Kidney epithelial cell (primary cell): ENCODE results near the gene A2M. TPM values are rescaled to one million over a fixed set of nuclear protein-coding genes. Genes with fewer than 3 reads are reported as not detected.

Source experiments
- DNase-seq: peaks from one replicate; pipeline ENCODE4 v3.0.0-alpha.2; 2010; ENCODE audit warnings: low read depth
- H3K27me3 ChIP-seq: 2 replicates; pipeline ENCODE4 v1.6.0; 2011; ENCODE audit warnings: low read length; ENCODE audit not compliant: control insufficient read depth, insufficient read depth
- H3K36me3 ChIP-seq: 2 replicates; pipeline ENCODE4 v1.5.1; 2011; ENCODE audit warnings: low read length; ENCODE audit not compliant: control insufficient read depth, insufficient read depth
- H3K4me3 ChIP-seq: 2 replicates; pipeline ENCODE4 v1.5.1; 2011; ENCODE audit warnings: low read depth, mild to moderate bottlenecking, control low read depth, low read length
- total RNA-seq: library from RNA; depleted of rRNA; stranded (reverse); fragments of >200 nt; gene quantifications from 2 replicates; pipeline ENCODE4 v1.2.3, GENCODE V29; 2015
- TF ChIP-seq, protein P1 (sequence below): IDR thresholded peaks from 2 replicates; pipeline ENCODE4 v1.5.1; 2011; ENCODE audit warnings: mild to moderate bottlenecking, moderate library complexity, low read length, control low read depth, inconsistent platforms; ENCODE audit not compliant: insufficient read depth, poor library complexity, severe bottlenecking

The A2M gene
- total RNA-seq, 1 donor from 2014 or later: 5.1 TPM

DNA sequence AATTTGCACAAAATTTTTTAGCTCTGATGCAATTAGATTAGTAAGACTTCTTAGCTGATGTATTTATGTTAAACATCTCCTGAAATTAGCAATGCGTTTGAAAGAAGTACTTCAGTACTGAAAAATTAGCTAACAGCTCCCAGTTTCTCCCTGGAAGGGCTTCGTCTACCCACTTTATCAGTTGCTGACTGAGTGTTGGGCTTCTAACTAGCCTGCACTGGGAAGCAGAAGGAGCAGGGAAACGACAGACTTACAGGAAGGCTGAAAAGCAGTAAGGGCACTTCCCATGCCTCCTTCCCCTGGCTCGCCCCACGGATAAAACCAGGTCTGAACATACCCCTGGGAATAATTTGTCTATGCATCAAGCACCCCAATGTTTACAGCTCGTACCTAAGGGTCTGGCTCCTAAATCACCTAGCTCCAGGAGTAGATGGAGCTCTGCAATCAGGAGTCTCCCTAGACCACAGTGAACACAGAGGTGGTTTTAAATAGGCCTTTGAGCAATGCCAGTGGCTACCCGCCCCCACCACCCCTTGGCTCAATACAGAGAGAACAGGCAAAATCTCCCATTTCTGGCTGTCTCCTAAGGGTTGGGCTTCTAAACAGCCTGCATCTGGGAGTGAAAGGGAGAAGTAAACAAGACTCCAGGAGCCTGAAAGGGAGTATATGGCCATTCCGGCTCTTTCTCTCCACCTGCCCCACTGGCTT, 23.7 kb downstream of the A2M start:
- Histone ChIP-seq H3K36me3 (no peaks in the 10 kb centered on the region), H3K4me3 (no peak overlapping the region), H3K27me3 (no peaks in the 10 kb centered on the region)
- DNase-seq: no peak
- TF ChIP-seq, protein P1, sequence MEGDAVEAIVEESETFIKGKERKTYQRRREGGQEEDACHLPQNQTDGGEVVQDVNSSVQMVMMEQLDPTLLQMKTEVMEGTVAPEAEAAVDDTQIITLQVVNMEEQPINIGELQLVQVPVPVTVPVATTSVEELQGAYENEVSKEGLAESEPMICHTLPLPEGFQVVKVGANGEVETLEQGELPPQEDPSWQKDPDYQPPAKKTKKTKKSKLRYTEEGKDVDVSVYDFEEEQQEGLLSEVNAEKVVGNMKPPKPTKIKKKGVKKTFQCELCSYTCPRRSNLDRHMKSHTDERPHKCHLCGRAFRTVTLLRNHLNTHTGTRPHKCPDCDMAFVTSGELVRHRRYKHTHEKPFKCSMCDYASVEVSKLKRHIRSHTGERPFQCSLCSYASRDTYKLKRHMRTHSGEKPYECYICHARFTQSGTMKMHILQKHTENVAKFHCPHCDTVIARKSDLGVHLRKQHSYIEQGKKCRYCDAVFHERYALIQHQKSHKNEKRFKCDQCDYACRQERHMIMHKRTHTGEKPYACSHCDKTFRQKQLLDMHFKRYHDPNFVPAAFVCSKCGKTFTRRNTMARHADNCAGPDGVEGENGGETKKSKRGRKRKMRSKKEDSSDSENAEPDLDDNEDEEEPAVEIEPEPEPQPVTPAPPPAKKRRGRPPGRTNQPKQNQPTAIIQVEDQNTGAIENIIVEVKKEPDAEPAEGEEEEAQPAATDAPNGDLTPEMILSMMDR: no peak

DNA sequence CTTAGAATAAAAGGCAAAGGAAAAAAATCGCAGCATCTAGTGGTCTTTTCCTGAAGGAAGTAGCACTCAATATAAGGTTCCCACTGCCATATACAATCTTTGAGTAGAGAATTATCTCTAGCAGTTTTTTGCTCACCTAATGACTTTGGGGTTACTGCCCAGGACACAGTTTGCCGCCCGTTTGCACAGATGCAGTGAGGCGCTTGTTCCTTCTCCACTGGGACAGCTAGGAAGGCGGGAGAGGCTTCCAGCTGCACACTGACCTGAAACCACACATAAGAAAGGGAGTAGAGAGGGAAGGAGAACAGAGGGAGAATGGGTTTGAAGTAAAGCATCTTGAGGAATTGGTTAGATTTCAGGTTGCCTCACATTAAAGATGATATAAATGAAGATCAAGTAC, 25.5 kb downstream of the A2M start:
- no peaks in the 10 kb centered on the region for H3K36me3 ChIP-seq
- DNase-seq: no peak
- H3K4me3 ChIP-seq: no peak overlapping the region
- H3K27me3 ChIP-seq: no peaks in the 10 kb centered on the region
- TF ChIP-seq, protein P1: no peak

DNA sequence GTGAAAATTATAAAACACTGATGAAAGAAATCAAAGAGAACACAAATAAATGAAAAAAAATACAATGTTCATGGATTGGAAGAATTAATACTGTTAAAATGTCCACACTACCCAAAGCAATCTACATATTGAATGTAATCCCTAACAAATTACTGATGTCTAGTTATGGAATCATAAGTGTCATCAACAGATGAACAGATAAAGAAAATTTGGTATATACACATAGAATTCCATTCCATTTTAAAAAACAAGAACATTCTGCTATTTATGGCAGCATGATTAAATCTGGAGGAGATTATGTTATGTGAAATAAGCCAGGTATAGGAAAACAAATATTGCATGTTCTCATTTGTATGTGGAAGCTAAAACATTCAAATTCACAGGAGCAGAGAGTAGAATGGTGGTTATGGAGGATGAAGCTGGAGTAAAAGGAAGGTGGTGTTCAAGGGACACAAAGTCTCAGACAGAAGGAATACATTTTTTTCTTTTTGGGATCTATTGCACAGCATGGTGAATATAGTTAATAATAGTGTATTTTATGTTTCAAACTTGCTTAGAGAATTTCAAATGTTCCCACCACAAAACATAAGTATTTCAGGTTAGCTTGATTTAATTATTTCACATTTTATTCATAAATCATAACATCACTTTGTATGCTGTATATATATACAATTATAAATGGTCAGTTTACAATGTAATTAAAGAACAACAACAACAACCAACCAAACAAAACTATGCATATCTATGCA, 28.5 kb downstream of the A2M start:
- no peak for DNase-seq
- no peaks in the 10 kb centered on the region for H3K36me3 ChIP-seq
- no peak overlapping the region for H3K4me3 ChIP-seq
- H3K27me3 ChIP-seq: no peaks in the 10 kb centered on the region
- TF ChIP-seq, protein P1: no peak

DNA sequence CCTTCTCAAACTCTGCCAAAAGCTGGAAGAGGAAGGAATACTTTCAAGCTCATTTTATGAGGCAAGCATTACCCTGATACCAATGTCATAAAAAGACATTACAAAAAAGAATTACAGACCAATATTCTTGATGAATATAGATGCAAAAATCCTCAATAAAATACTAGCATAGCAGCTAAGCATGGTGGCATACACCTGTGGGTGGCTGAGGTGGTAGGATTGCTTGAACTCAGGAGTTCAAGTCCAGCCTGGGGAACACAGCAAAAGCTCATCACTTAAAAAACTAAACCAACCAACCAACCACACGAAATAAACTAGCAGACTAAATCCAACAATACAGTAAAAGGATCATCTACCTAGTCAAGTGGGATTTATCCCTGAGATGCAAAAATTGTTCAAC, 29.6 kb downstream of the A2M start:
- Histone ChIP-seq H3K27me3 (no peaks in the 10 kb centered on the region), H3K4me3 (no peak overlapping the region), H3K36me3 (no peaks in the 10 kb centered on the region)
- TF ChIP-seq, protein P1: no peak
- DNase-seq: no peak

DNA sequence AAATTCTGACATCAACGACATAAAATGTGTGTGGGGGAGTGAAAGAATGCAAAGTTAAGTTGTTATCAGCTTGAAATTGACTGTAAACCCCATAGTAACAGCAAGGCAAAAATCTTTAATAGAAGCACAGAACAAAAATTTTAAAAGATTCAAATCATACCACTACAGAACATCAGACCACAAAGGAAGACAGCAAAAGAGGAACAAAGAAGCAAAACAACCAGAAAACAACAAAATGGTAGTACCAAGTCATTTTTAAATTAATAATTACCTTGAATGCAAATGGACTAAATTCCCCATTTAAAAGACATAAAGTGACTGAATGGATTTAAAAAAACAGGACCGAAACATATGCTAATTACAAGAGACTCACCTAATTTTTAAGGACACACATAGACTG, 31.3 kb downstream of the A2M start:
- Histone ChIP-seq H3K27me3 (no peaks in the 10 kb centered on the region), H3K4me3 (no peak overlapping the region), H3K36me3 (no peaks in the 10 kb centered on the region)
- no peak for DNase-seq
- TF ChIP-seq, protein P1: no peak

DNA sequence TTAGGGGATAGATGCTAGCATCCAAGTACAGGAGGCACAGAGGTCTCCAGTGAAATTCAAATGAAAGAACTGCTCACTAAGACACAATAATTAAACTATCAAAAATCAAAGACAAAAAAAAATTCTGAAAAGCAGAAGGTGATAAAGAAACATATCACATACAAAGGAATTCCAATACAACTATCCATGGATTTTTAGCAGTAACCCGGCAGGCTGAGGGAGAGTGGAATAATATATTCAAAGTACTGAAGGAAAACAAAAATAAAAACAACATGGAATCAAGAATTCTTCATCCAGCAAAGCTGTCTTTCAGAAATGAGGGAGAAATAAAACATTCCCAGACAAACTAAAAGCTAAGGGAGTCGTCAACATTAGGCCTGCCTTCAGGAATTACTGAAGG, 31.9 kb downstream of the A2M start:
- no peaks in the 10 kb centered on the region for H3K36me3 ChIP-seq
- H3K4me3 ChIP-seq: no peak overlapping the region
- H3K27me3 ChIP-seq: no peaks in the 10 kb centered on the region
- TF ChIP-seq, protein P1: no peak
- no peak for DNase-seq
